ENCODE results near the gene GINS1. TPM values are rescaled to one million over a fixed set of nuclear protein-coding genes. Genes with fewer than 3 reads are reported as not detected.

GINS1 gene
- total RNA-seq, 1 experiment from 2014 or later = 36.0 TPM

GRCh38 chr20:25421102-25421501 is 13.6 kb downstream of the GINS1 start:
- CTCF ChIA-PET = no interaction called here
- no peaks in the 10 kb centered on the region for H3K4me1 ChIP-seq (ENCODE audit: control insufficient read depth, insufficient read depth, low read length)
- no peaks in the 10 kb centered on the region for H3K9me3 ChIP-seq (ENCODE audit: control insufficient read depth, insufficient read depth, low read depth, low read length)
- peaks cover 14% of the 10 kb centered on the region; the same call in 1 of the 2 replicates for H3K36me3 ChIP-seq (ENCODE audit: control insufficient read depth, insufficient read depth, low read length)
- in situ Hi-C loops (cut with HindIII; ENCODE audit: low pct_unique_long_range_greater_than_20kb, low sequenced_read_pairs) (no loop called here), intact Hi-C loops (cut with micrococcal nuclease; ENCODE audit: unreplicated experiment) (no loop called here)
- DNase-seq (ENCODE audit: low read depth, low spot score) (no peak), ATAC-seq (no peak)
- TF ChIP-seq CTCF (IDR thresholded peaks at IDR 0.05) (no peak), SIN3A (IDR thresholded peaks at IDR 0.05; ENCODE audit: borderline replicate concordance, insufficient read depth, low read depth, low read length) (no peak), POLR2AphosphoS5 (IDR thresholded peaks at IDR 0.05; ENCODE audit: low read depth, low read length) (no peak), TCF7L2 (IDR thresholded peaks at IDR 0.05; ENCODE audit: low read depth, low read length) (no peak), REST (IDR thresholded peaks at IDR 0.05; ENCODE audit: insufficient read depth in 1 of 2, low read depth in 2 of 2, low read length in 1 of 2) (no peak)
- H3K4me3 ChIP-seq (ENCODE audit: low read depth in 2 of 2, low read length in 2 of 2) = no peak overlapping the region
- no TSS peak for BruUV-seq (replicated peaks)
- no peak overlapping the region for H3K27ac ChIP-seq (ENCODE audit: low read length)
- H3K27me3 ChIP-seq (ENCODE audit: control insufficient read depth, insufficient read depth, low read length) = no peaks in the 10 kb centered on the region
- POLR2A ChIA-PET = no interaction called here

GRCh38 chr20:25422032-25422431 is 14.6 kb downstream of the GINS1 start:
- ChIA-PET POLR2A (no interaction called here), CTCF (no interaction called here)
- H3K9me3 ChIP-seq (ENCODE audit: control insufficient read depth, insufficient read depth, low read depth, low read length) = no peaks in the 10 kb centered on the region
- no peak overlapping the region for H3K27ac ChIP-seq (ENCODE audit: low read length)
- ATAC-seq (no peak), DNase-seq (ENCODE audit: low read depth, low spot score) (no peak)
- in situ Hi-C loops (cut with HindIII; ENCODE audit: low pct_unique_long_range_greater_than_20kb, low sequenced_read_pairs) (no loop called here), intact Hi-C loops (cut with micrococcal nuclease; ENCODE audit: unreplicated experiment) (no loop called here)
- BruUV-seq (replicated peaks) = no TSS peak
- H3K4me3 ChIP-seq (ENCODE audit: low read depth in 2 of 2, low read length in 2 of 2) = no peak overlapping the region
- peaks cover 14% of the 10 kb centered on the region; the same call in 1 of the 2 replicates for H3K36me3 ChIP-seq (ENCODE audit: control insufficient read depth, insufficient read depth, low read length)
- TF ChIP-seq TCF7L2 (IDR thresholded peaks at IDR 0.05; ENCODE audit: low read depth, low read length) (no peak), CTCF (IDR thresholded peaks at IDR 0.05) (no peak), REST (IDR thresholded peaks at IDR 0.05; ENCODE audit: insufficient read depth in 1 of 2, low read depth in 2 of 2, low read length in 1 of 2) (no peak), SIN3A (IDR thresholded peaks at IDR 0.05; ENCODE audit: borderline replicate concordance, insufficient read depth, low read depth, low read length) (no peak), POLR2AphosphoS5 (IDR thresholded peaks at IDR 0.05; ENCODE audit: low read depth, low read length) (no peak)
- H3K27me3 ChIP-seq (ENCODE audit: control insufficient read depth, insufficient read depth, low read length) = no peaks in the 10 kb centered on the region
- no peaks in the 10 kb centered on the region for H3K4me1 ChIP-seq (ENCODE audit: control insufficient read depth, insufficient read depth, low read length)

Measured in Panc1 (cell line).